Skeletal muscle tissue (tissue), 4 donors: Measurements from ENCODE around the gene KIF26B. TPM values are rescaled to one million over a fixed set of nuclear protein-coding genes. Genes with fewer than 3 reads are reported as not detected.
"Not testable (repeated sequence)": the region's sequence is repeated elsewhere in the genome, so short reads cannot be mapped to it uniquely, and the experiment has no call there.

Source experiments
- H3K27ac ChIP-seq: one replicate; pipeline ENCODE4 v1.7.0; 2013; ENCODE audit warnings: mild to moderate bottlenecking, low read depth, low read length, inconsistent platforms
- H3K27me3 ChIP-seq, 3 donors: one replicate each; pipeline ENCODE4 v1.7.0; 2013; ENCODE audit warnings: low read length in 3 of 3; ENCODE audit not compliant: control insufficient read depth in 3 of 3, insufficient read depth in 3 of 3
- H3K36me3 ChIP-seq, 3 donors: one replicate each; pipeline ENCODE4 v1.7.0; 2013; ENCODE audit warnings: low read length in 3 of 3; ENCODE audit not compliant: control insufficient read depth in 3 of 3, insufficient read depth in 3 of 3
- H3K4me1 ChIP-seq, 3 donors: one replicate each; pipeline ENCODE4 v1.7.0; 2013; ENCODE audit warnings: low read length in 3 of 3, mild to moderate bottlenecking in 3 of 3; ENCODE audit not compliant: control insufficient read depth in 3 of 3, insufficient read depth in 3 of 3
- H3K4me3 ChIP-seq, 3 donors: one replicate each; pipeline ENCODE4 v1.7.0; 2013; ENCODE audit warnings: low read length in 3 of 3
- H3K9ac ChIP-seq, 3 donors: one replicate each; pipeline ENCODE4 v1.7.0; 2013; ENCODE audit warnings: low read length in 3 of 3, mild to moderate bottlenecking in 3 of 3, moderate library complexity in 2 of 3, low read depth in 1 of 3
- H3K9me3 ChIP-seq, 3 donors: one replicate each; pipeline ENCODE4 v1.7.0; 2013; ENCODE audit warnings: low read length in 3 of 3; ENCODE audit not compliant: control insufficient read depth in 3 of 3
- total RNA-seq: library from RNA; depleted of rRNA; stranded (reverse); fragments of >200 nt; gene quantifications from one replicate; pipeline ENCODE4 v1.2.3, GENCODE V29; 2014
- donor health status: Osteomylitis.

KIF26B gene
- total RNA-seq, 1 donor from 2014 or later: 0.52 TPM

DNA sequence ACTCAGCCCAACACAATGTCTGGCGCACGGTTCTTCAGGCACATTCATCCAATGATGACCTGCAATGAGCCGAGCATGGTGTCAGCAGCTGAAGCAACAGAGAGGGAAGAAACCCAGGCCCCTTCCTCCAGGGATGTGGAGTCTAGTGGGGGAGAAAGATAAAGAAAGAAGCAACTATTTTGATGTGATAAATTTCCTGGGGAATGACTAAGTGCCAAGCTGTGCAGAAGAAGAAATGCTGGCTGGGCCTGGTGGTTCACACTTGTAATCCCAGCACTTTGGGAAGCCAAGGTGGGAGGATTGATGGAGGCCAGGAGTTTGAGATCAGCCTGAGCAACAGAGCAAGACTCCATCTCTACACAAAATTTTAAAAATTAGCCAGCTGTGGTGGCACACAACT is 561.8 kb downstream of the KIF26B start:
- no peaks in the 10 kb centered on the region for H3K36me3 ChIP-seq
- no peak overlapping the region for H3K27ac ChIP-seq
- no peaks in the 10 kb centered on the region for H3K9me3 ChIP-seq
- H3K27me3 ChIP-seq: no peaks in the 10 kb centered on the region
- no peak overlapping the region for H3K9ac ChIP-seq
- peaks cover 0 to 3% (median 0%) of the 10 kb centered on the region in 3 donors for H3K4me1 ChIP-seq
- no peak overlapping the region for H3K4me3 ChIP-seq

DNA sequence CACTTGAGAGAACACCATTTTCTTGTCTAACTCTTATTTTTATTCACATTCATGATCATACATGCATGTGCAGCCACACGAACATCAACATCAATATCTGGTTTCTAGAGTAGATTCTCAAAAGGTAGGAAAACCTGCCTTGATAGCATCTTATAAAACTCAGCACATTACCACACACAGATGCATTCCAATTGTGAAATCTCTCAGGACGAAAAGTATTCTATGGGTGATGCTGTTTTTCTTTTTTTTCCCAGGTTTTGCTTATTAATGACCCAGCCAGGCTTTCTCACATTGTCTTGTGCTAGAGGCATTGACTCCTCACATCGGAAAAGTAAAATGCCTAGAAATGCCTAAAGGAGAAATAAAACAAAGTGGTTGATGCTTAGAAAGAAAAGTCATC is 562.8 kb downstream of the KIF26B start:
- H3K27me3 ChIP-seq: no peaks in the 10 kb centered on the region
- peaks cover 0 to 3% (median 0%) of the 10 kb centered on the region in 3 donors for H3K4me1 ChIP-seq
- H3K9me3 ChIP-seq: no peaks in the 10 kb centered on the region
- H3K4me3 ChIP-seq: no peak overlapping the region
- H3K36me3 ChIP-seq: no peaks in the 10 kb centered on the region
- no peak overlapping the region for H3K27ac ChIP-seq
- no peak overlapping the region for H3K9ac ChIP-seq

DNA sequence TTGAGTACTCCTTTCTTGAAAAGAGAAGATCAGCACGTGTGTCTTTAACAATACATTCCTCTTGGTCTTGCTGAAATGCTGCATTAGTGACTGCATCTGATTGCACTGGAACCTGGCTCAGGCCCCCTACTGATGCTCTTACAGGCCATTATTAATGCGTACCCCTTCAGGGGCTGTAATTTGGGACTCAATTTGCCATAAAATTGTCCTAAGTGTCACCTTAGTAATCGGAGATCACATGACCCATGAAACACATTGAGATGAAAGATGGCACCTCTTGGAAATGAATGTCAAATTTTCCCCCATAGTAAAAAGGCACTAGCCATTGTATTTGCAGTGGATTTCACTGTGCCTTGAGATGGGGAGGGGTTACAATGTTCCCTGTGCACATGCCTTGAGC is 563.3 kb downstream of the KIF26B start:
- Histone ChIP-seq H3K9ac (no peak overlapping the region), H3K4me3 (no peak overlapping the region), H3K9me3 (no peaks in the 10 kb centered on the region), H3K27me3 (no peaks in the 10 kb centered on the region), H3K36me3 (no peaks in the 10 kb centered on the region), H3K4me1 (peaks cover 0 to 3% (median 0%) of the 10 kb centered on the region in 3 donors), H3K27ac (no peak overlapping the region)

DNA sequence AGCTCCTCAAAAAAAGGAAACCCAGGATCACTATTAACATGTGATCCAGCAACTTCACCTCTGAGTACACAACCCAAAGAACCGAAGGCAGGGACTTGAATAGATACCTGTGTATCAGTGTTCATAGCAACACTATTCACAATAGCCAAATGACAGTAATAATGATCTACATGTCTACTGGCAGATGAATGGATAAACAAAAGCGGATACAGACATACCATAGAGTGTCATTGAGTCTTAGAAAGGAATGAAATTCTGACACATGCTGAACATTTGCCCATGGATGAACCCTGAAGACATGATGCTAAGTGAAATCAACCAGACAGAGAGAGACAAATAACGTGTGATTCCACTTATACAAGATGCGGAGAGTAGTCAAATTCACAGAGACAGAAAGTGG is 564.2 kb downstream of the KIF26B start:
- H3K4me3 ChIP-seq: no peak overlapping the region
- H3K36me3 ChIP-seq: no peaks in the 10 kb centered on the region
- peaks cover 0 to 3% (median 0%) of the 10 kb centered on the region in 3 donors for H3K4me1 ChIP-seq
- H3K27me3 ChIP-seq: no peaks in the 10 kb centered on the region
- no peak overlapping the region for H3K27ac ChIP-seq
- H3K9ac ChIP-seq: no peak overlapping the region
- no peaks in the 10 kb centered on the region for H3K9me3 ChIP-seq

GRCh38 chr1:245721488-245721887 is 566.7 kb downstream of the KIF26B start:
- Histone ChIP-seq H3K4me3 (no peak overlapping the region), H3K36me3 (no peaks in the 10 kb centered on the region), H3K9ac (no peak overlapping the region), H3K4me1 (peaks cover 0 to under 1% (median 0%) of the 10 kb centered on the region in 3 donors), H3K27ac (no peak overlapping the region), H3K27me3 (no peaks in the 10 kb centered on the region), H3K9me3 (no peaks in the 10 kb centered on the region)

DNA sequence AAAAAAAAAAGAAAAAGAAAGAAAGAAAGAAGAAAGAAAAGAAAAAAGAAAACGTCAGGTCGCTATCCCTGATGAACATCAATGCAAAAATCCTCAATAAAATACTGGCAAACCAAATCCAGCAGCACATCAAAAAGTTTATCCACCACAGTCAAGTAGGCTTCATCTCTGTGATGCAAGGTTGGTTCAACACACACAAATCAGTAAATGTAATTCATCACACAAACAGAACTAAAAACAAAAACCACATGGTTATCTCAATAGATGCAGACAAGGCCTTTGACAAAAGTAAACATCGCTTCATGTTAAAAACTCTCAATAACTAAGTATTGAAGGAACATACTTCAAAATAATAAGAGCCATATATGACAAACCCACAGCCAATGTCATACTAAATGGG is 573.2 kb downstream of the KIF26B start:
- not testable (repeated sequence) for H3K9me3 ChIP-seq, H3K9ac ChIP-seq, H3K27ac ChIP-seq, H3K36me3 ChIP-seq, H3K4me1 ChIP-seq, H3K27me3 ChIP-seq, H3K4me3 ChIP-seq

DNA sequence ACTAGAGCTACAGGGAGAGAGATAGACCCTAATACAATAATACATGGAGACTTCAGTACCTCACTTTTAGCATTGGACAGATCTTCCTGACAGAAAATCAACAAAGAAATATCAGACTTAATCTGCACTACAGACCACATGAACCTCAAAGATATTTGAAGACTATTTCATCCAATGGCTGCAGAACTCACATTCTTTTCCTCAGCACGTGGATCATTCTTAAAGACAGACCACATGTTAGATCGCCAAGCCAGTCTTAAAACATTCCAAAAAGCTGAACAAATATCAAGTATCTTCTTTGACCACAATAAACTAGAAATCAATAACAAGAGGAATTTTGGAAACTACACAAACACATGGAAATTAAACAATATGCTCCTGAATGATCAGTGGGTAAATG is 576.0 kb downstream of the KIF26B start:
- no peaks in the 10 kb centered on the region for H3K36me3 ChIP-seq
- no peaks in the 10 kb centered on the region for H3K4me1 ChIP-seq
- no peaks in the 10 kb centered on the region for H3K27me3 ChIP-seq
- H3K9ac ChIP-seq: no peak overlapping the region
- no peak overlapping the region for H3K4me3 ChIP-seq
- H3K27ac ChIP-seq: no peak overlapping the region
- no peaks in the 10 kb centered on the region for H3K9me3 ChIP-seq

- H3K9ac ChIP-seq, H3K36me3 ChIP-seq, H3K27ac ChIP-seq, H3K4me3 ChIP-seq, H3K9me3 ChIP-seq, H3K4me1 ChIP-seq, H3K27me3 ChIP-seq: not testable (repeated sequence)
Observed at GRCh38 chr1:245740336-245740735, 585.6 kb downstream of the KIF26B start.

- Histone ChIP-seq H3K9ac (no peak overlapping the region), H3K36me3 (peaks cover 0 to 3% (median under 1%) of the 10 kb centered on the region in 3 donors), H3K27me3 (no peaks in the 10 kb centered on the region), H3K4me3 (no peak overlapping the region), H3K9me3 (no peaks in the 10 kb centered on the region), H3K27ac (no peak overlapping the region), H3K4me1 (no peaks in the 10 kb centered on the region)
Observed at GRCh38 chr1:245742896-245743295, 588.1 kb downstream of the KIF26B start.

DNA sequence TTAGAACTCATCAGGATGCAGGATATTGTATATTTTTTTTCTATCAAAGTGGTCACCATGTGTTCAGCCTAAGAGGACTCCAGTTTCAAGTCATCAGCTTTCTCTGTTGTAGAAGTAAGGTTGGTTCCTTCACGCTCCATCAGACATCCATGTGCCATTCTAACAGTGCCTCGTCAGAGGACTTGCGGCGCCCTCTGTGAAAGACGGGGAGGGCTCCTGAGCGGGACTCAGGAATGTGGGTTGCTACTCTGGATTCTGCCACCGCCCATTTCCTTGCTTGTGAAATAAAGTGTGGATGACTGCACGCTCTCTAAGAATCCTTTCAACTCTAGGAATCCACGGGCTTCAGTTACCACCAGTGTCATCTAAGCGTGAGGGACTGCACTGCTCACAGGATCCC is 593.5 kb downstream of the KIF26B start:
- no peaks in the 10 kb centered on the region for H3K4me1 ChIP-seq
- no peak overlapping the region for H3K9ac ChIP-seq
- H3K36me3 ChIP-seq: peaks cover 0 to 9% (median 4%) of the 10 kb centered on the region in 3 donors
- H3K27me3 ChIP-seq: no peaks in the 10 kb centered on the region
- no peak overlapping the region for H3K27ac ChIP-seq
- peaks cover 0 to 4% (median 0%) of the 10 kb centered on the region in 3 donors for H3K9me3 ChIP-seq
- H3K4me3 ChIP-seq: no peak overlapping the region

DNA sequence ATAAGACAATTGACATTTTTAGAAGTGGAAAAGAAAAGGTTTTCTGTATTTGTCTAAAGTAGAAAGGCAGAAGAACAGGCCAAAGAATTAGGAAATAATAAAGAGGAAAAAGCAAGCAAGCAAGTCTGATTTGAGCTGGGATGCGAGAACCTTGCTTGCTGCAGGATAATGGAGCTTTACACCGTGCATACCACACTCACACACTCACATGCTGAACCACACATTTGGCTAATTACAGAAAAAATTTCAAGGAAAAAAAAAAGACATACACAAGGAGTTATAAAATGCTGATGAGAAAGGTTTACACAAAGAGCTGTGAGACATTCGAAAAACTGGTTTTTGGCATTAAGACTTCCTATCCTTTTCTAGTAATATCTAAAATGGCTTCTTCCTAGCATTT is 593.9 kb downstream of the KIF26B start:
- Histone ChIP-seq H3K27ac (no peak overlapping the region), H3K36me3 (peaks cover 0 to 9% (median 4%) of the 10 kb centered on the region in 3 donors), H3K4me1 (no peaks in the 10 kb centered on the region), H3K9ac (no peak overlapping the region), H3K9me3 (peaks cover 0 to 4% (median 0%) of the 10 kb centered on the region in 3 donors), H3K27me3 (no peaks in the 10 kb centered on the region), H3K4me3 (no peak overlapping the region)
